RWPE1 (cell line): ENCODE data around the gene TAS2R9.
"Not testable (repeated sequence)": the region's sequence is repeated elsewhere in the genome, so short reads cannot be mapped to it uniquely, and the experiment has no call there.

ENCODE experiments used
- CTCF ChIA-PET: fragments of 350-600 bp; sonication (Branson Sonifier 250); formaldehyde crosslinking; extraction: SDS; loops from one replicate; lab custom pipeline; 2021; lab: Yijun Ruan, JAX
- POLR2A ChIA-PET: fragments of 400-600 bp; formaldehyde crosslinking; extraction: SDS; loops from one replicate; lab custom pipeline; 2020; ENCODE audit warnings: antibody characterized with exemption; ENCODE audit not compliant: low non-redundant PET; lab: Yijun Ruan, JAX
- DNase-seq: peaks from one replicate; pipeline ENCODE4 v3.0.0; 2012; ENCODE audit warnings: low spot score
- H3K27ac ChIP-seq: fragments of 450-650 bp; 2 replicates; pipeline ENCODE4 v1.5.1; 2017
- CTCF ChIP-seq: fragments of 450-650 bp; conservative IDR thresholded peaks from 2 replicates; pipeline ENCODE4 v1.5.1; 2017; ENCODE audit warnings: low read depth, mild to moderate bottlenecking

Gene TAS2R9

GRCh38 chr12:10807186-10807585 is 2.8 kb downstream of the TAS2R9 start, which contains the start of gene TAS2R8:
Gene TAS2R8, minus strand, starts transcription at chr12:10807286. Its CDS starts 306 bp downstream, at chr12:10806980.
- POLR2A ChIA-PET = no interaction called here
- no peak within 1 kb of the TSS for H3K27ac ChIP-seq
- CTCF ChIA-PET = no interaction called here
- DNase-seq = no peak
- TF ChIP-seq CTCF = no peak

GRCh38 chr12:10802587-10802986 is 7.4 kb downstream of the TAS2R9 start, which contains the start of gene TAS2R7:
Gene TAS2R7, minus strand, starts transcription at chr12:10802627. Its CDS starts 57 bp downstream, at chr12:10802570.
- no peak for DNase-seq
- POLR2A ChIA-PET = no interaction called here
- CTCF ChIA-PET = no interaction called here
- no peak for TF ChIP-seq CTCF
- no peak within 1 kb of the TSS for H3K27ac ChIP-seq

- no peak overlapping the region for H3K27ac ChIP-seq
- ChIA-PET POLR2A (no interaction called here), CTCF (no interaction called here)
- no peak for DNase-seq
- TF ChIP-seq CTCF = no peak
These were observed 8.2 kb downstream of the TAS2R9 start for GRCh38 chr12:10801741-10802140.

GRCh38 chr12:10794222-10794621 is 15.7 kb downstream of the TAS2R9 start:
- ChIA-PET CTCF (no interaction called here), POLR2A (no interaction called here)
- H3K27ac ChIP-seq = no peak overlapping the region
- DNase-seq = no peak
- no peak for TF ChIP-seq CTCF

- POLR2A ChIA-PET, H3K27ac ChIP-seq, DNase-seq, CTCF ChIA-PET: not testable (repeated sequence)
These were observed 18.2 kb downstream of the TAS2R9 start for GRCh38 chr12:10791769-10792168.

- H3K27ac ChIP-seq = no peak overlapping the region
- no peak for TF ChIP-seq CTCF
- ChIA-PET CTCF (interaction anchor here (1.1 kb wide), 1 partner anchor 16 kb away, joined by 4 read pairs; no protein-coding TSS in a partner anchor), POLR2A (no interaction called here)
- no peak for DNase-seq
These were observed 26.7 kb downstream of the TAS2R9 start for GRCh38 chr12:10783252-10783651.

GRCh38 chr12:10779103-10779502 is 30.9 kb downstream of the TAS2R9 start:
- no peak for DNase-seq
- H3K27ac ChIP-seq = no peak overlapping the region
- CTCF ChIA-PET = interaction anchor here (2.2 to 5.9 kb wide), 2 partner anchors 8 to 421 kb away, joined by 9 to 26 read pairs; no protein-coding TSS in a partner anchor
- POLR2A ChIA-PET = no interaction called here
- TF ChIP-seq CTCF = no peak
